Measurements from ENCODE around the gene GALNT17. TPM values are rescaled to one million over a fixed set of nuclear protein-coding genes. Genes with fewer than 3 reads are reported as not detected.

GALNT17 gene
- total and polyA plus RNA-seq, 12 donors: 0.94 to 37.5 (median 8.1) TPM

GRCh38 chr7:71611986-71612385, 480.0 kb downstream of the GALNT17 start:
- TF ChIP-seq POLR2A (IDR thresholded peaks at IDR 0.05) (no peak), CTCF (IDR thresholded peaks at IDR 0.05) (no peak)
- H3K9me3 ChIP-seq (replicated peaks in 1 of 3): no peaks in the 10 kb centered on the region
- no peak for DNase-seq
- no peak overlapping the region for H3K4me3 ChIP-seq
- H3K27me3 ChIP-seq: no peaks in the 10 kb centered on the region
- peaks cover 0 to 24% of the 10 kb centered on the region in 2 donors for H3K4me1 ChIP-seq (replicated peaks in 1 of 2)
- intact Hi-C loops (cut with DNase I): no loop called here
- no peaks in the 10 kb centered on the region for H3K36me3 ChIP-seq (replicated peaks in 1 of 2)
- H3K27ac ChIP-seq: no peak overlapping the region
- 83 to 90% (median 85%) methylated on average over 2 of the region's 2 CpGs for WGBS, 4 donors

DNA sequence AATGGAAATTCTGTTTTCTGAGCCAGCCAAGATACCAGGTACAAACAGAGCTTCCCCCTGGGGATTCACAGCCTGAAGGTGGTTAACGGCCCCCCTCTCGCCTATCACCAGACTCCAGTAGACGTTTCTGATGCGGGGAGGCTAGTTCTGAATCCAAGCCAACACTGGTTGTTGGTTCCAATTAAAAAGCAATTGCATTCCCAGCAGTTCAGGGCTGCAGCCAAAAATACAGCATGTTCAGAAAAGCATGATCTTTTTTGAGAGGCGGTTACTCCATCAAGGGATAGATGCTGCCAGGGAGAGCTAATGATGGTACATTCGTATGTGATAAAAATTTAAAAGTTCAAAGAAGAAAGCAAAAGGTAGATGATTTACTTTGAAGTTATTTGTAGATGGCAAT, 481.0 kb downstream of the GALNT17 start:
- DNase-seq: peak in 1 of 7 donors; percentile 77
- H3K4me3 ChIP-seq: no peak overlapping the region
- intact Hi-C loops (cut with DNase I): no loop called here
- TF ChIP-seq POLR2A (IDR thresholded peaks at IDR 0.05): no peak
- TF ChIP-seq CTCF (IDR thresholded peaks at IDR 0.05): no peak
- H3K27me3 ChIP-seq: no peaks in the 10 kb centered on the region
- no peak overlapping the region for H3K27ac ChIP-seq
- H3K36me3 ChIP-seq (replicated peaks in 1 of 2): no peaks in the 10 kb centered on the region
- H3K4me1 ChIP-seq (replicated peaks in 1 of 2): peaks cover 0 to 24% of the 10 kb centered on the region in 2 donors
- no peaks in the 10 kb centered on the region for H3K9me3 ChIP-seq (replicated peaks in 1 of 3)
- WGBS, 4 donors: 38 to 52% (median 48%) methylated on average over 6 of the region's 6 CpGs

- 24 to 35% (median 32%) methylated on average over 3 of the region's 3 CpGs for WGBS, 4 donors
- Histone ChIP-seq H3K4me1 (replicated peaks in 1 of 2) (peaks cover 0 to 24% of the 10 kb centered on the region in 2 donors), H3K27me3 (no peaks in the 10 kb centered on the region), H3K36me3 (replicated peaks in 1 of 2) (no peaks in the 10 kb centered on the region), H3K4me3 (no peak overlapping the region), H3K27ac (no peak overlapping the region), H3K9me3 (replicated peaks in 1 of 3) (no peaks in the 10 kb centered on the region)
- TF ChIP-seq CTCF (IDR thresholded peaks at IDR 0.05): no peak
- no peak for TF ChIP-seq POLR2A (IDR thresholded peaks at IDR 0.05)
- no peak for DNase-seq
- intact Hi-C loops (cut with DNase I): no loop called here
Observed at GRCh38 chr7:71613313-71613712, 481.4 kb downstream of the GALNT17 start.

DNA sequence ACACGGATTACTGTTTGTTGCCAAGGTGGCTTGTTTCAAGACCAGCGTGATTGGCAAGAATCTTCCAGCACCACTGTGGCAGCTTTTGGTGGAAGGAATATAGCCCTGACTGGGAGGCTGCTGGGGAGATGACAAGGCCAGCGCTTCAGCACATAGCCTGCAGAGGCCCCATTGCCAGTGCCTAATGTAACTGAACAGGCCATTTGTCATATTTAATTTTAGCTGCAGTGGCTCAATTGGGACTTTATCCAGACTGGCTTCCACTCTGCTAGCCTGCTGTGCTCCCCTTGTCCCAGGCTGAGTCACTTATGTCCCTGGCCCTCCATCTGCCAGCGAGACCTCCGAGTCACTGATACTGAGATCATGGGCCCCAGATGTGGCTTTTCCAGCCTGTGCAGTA, 483.1 kb downstream of the GALNT17 start:
- peaks cover 0 to 24% of the 10 kb centered on the region in 2 donors for H3K4me1 ChIP-seq (replicated peaks in 1 of 2)
- no peaks in the 10 kb centered on the region for H3K27me3 ChIP-seq
- 19 to 35% (median 33%) methylated on average over 5 of the region's 5 CpGs for WGBS, 4 donors
- H3K27ac ChIP-seq: peak overlapping the region in 4 of 5 donors; percentile 41 to 67 (median 57)
- peak; percentile 70 to 94 (median 84) for DNase-seq
- no peaks in the 10 kb centered on the region for H3K9me3 ChIP-seq (replicated peaks in 1 of 3)
- H3K4me3 ChIP-seq: no peak overlapping the region
- H3K36me3 ChIP-seq (replicated peaks in 1 of 2): no peaks in the 10 kb centered on the region
- TF ChIP-seq CTCF (IDR thresholded peaks at IDR 0.05): peak in 4 of 6 experiments; percentile 13 to 32 (median 18)
- TF ChIP-seq POLR2A (IDR thresholded peaks at IDR 0.05): no peak
- intact Hi-C loops (cut with DNase I): no loop called here
